Activated CD8-positive, alpha-beta memory T cell treated with anti-CD3 and anti-CD28 coated beads, Interleukin-2, amount 10 ng/mL, durations not matched to agents 7 days and 5 days (primary cell): ENCODE measurements around the gene PLEKHN1. TPM values are rescaled to one million over a fixed set of nuclear protein-coding genes. Genes with fewer than 3 reads are reported as not detected.
"Not testable (repeated sequence)": the region's sequence is repeated elsewhere in the genome, so short reads cannot be mapped to it uniquely, and the experiment has no call there.

ENCODE experiments used
- ATAC-seq: fragments of 150-1000 bp; cut with Tn5 transposase; one replicate; pipeline ENCODE4 v1.10.0; 2021; ENCODE audit warnings: moderate library complexity
- CTCF ChIA-PET: fragments of 350-600 bp; sonication (Branson Sonifier 250); formaldehyde crosslinking; loops from one replicate; lab custom pipeline; 2021; ENCODE audit warnings: antibody characterized with exemption; lab: Charles Lee
- DNase-seq: peaks from one replicate; pipeline ENCODE4 v3.0.0-alpha.2; 2020
- H3K27ac Mint-ChIP-seq: one replicate; pipeline ENCODE4 v1.8.0; 2021; ENCODE audit warnings: mild to moderate bottlenecking, mixed read lengths
- H3K27me3 Mint-ChIP-seq: one replicate; pipeline ENCODE4 v1.8.0; 2021; ENCODE audit warnings: mixed read lengths
- H3K36me3 Mint-ChIP-seq: one replicate; pipeline ENCODE4 v1.8.0; 2021; ENCODE audit warnings: mild to moderate bottlenecking, mixed read lengths
- H3K4me1 Mint-ChIP-seq: one replicate; pipeline ENCODE4 v1.8.0; 2021; ENCODE audit warnings: mixed read lengths
- H3K4me3 Mint-ChIP-seq: one replicate; pipeline ENCODE4 v1.8.0; 2021; ENCODE audit warnings: mild to moderate bottlenecking, moderate library complexity, mixed read lengths
- H3K9me3 Mint-ChIP-seq: one replicate; pipeline ENCODE4 v1.8.0; 2022; ENCODE audit warnings: low read depth, mixed read lengths
- total RNA-seq, 2 experiments: library from RNA; stranded (reverse); gene quantifications; one replicate each; pipeline ENCODE4 v1.2.3, GENCODE V29; 2021

PLEKHN1 gene
- total RNA-seq, 2 experiments from 2014 or later = 3.3 to 3.9 TPM

GRCh38 chr1:981491-981954 is 15.2 kb downstream of the PLEKHN1 start:
- peaks cover 27% of the 10 kb centered on the region for H3K27me3 Mint-ChIP-seq
- no peak overlapping the region for H3K27ac Mint-ChIP-seq
- peaks cover 3% of the 10 kb centered on the region for H3K4me1 Mint-ChIP-seq
- no peaks in the 10 kb centered on the region for H3K36me3 Mint-ChIP-seq
- DNase-seq (no peak), ATAC-seq (no peak)
- no peaks in the 10 kb centered on the region for H3K9me3 Mint-ChIP-seq
- CTCF ChIA-PET = interaction anchor here (0.9 to 6.9 kb wide), 5 partner anchors 10 to 83 kb away, joined by 3 to 73 read pairs (median 4); partner anchors contain the start of gene HES4
- no peak overlapping the region for H3K4me3 Mint-ChIP-seq

GRCh38 chr1:981955-982558 is 15.8 kb downstream of the PLEKHN1 start, which contains the start of gene PERM1:
TSS of gene PERM1 (minus strand) at chr1:982093. CDS start at chr1:981029, 1,064 bp downstream.
- no peaks in the 10 kb centered on the region for H3K36me3 Mint-ChIP-seq
- no peak within 1 kb of the TSS for H3K27ac Mint-ChIP-seq
- peaks cover 3% of the 10 kb centered on the region for H3K4me1 Mint-ChIP-seq
- CTCF ChIA-PET = interaction anchor here (1.0 to 6.9 kb wide), 8 partner anchors 13 to 82 kb away, joined by 3 to 73 read pairs (median 8); partner anchors contain the start of genes AGRN, HES4 and ISG15
- H3K9me3 Mint-ChIP-seq = no peaks in the 10 kb centered on the region
- no peak within 1 kb of the TSS for H3K4me3 Mint-ChIP-seq
- DNase-seq = no peak
- no peak for ATAC-seq
- H3K27me3 Mint-ChIP-seq = peaks cover 30% of the 10 kb centered on the region

DNA sequence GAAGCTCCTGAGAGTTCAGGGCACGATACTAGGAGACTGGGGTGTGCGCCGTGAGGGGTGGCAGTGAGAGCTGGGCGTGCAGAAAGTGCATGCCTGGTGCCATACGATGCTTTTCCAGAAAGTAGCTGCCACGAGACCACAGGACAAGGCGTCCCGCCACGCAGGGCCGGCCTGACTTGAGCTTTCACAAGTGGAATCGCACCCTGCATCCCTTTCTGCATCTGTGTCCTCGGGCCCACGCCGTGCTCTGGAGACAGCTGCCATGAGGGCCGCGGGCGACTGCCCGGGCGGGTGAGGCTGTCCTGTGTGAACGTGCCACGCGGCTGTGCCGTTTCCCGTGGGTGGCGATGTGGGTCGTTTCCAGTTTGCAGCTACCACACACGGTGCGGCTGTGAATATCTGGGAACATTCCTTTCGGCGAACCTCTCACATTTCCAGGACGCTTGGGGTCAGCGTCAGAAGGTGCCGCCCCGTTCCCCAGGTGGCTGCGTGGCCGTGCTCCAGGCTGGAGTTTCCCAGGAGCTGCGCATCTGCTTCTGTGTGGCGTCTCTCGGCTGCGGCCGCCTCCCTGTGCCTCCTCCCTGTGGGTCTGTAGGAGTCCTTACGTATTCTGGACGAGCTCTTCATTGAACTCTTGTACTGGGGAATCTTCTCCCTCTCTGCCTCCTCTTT is 16.6 kb downstream of the PLEKHN1 start:
- CTCF ChIA-PET = interaction anchor here (0.9 to 6.9 kb wide), 14 partner anchors 9 to 139 kb away, joined by 3 to 73 read pairs (median 7); partner anchors contain the start of genes AGRN, HES4, ISG15 and PLEKHN1
- Mint-ChIP-seq H3K27me3 (peaks cover 33% of the 10 kb centered on the region), H3K9me3 (no peaks in the 10 kb centered on the region), H3K4me3 (no peak overlapping the region), H3K4me1 (peaks cover 3% of the 10 kb centered on the region), H3K36me3 (no peaks in the 10 kb centered on the region), H3K27ac (no peak overlapping the region)
- ATAC-seq (no peak), DNase-seq (no peak)

- ATAC-seq (peak; percentile 74), DNase-seq (peak; percentile 69)
- peaks cover 43% of the 10 kb centered on the region for H3K27me3 Mint-ChIP-seq
- no peak overlapping the region for H3K4me3 Mint-ChIP-seq
- H3K9me3 Mint-ChIP-seq = no peaks in the 10 kb centered on the region
- no peak overlapping the region for H3K27ac Mint-ChIP-seq
- CTCF ChIA-PET = interaction anchor here (0.6 to 6.9 kb wide), 24 partner anchors 8 to 308 kb away, joined by 3 to 73 read pairs (median 5); partner anchors contain the start of genes AGRN, C1orf159, HES4 and ISG15
- H3K36me3 Mint-ChIP-seq = no peaks in the 10 kb centered on the region
- H3K4me1 Mint-ChIP-seq = no peaks in the 10 kb centered on the region
These were observed 17.7 kb downstream of the PLEKHN1 start for GRCh38 chr1:983798-984475.

DNA sequence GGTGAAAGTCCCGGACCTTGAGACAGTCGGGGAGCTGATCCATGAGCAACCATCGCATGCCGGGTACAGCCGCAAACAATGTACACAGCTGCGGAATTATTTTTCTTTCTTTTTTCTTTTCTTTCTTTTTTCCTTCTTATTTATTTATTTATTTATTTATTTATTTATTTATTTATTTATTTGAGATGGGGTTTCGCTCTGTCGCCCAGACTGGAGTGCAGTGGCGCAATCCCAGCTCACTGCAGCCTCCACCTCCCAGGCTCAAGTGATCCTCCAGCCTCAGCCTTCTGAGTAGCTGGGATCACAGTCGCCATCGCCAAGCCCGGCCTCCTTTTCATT is 18.2 kb downstream of the PLEKHN1 start:
- Mint-ChIP-seq H3K4me1 (no peaks in the 10 kb centered on the region), H3K36me3 (no peaks in the 10 kb centered on the region), H3K9me3 (no peaks in the 10 kb centered on the region), H3K27me3 (peaks cover 48% of the 10 kb centered on the region), H3K27ac (no peak overlapping the region), H3K4me3 (no peak overlapping the region)
- ATAC-seq (no peak), DNase-seq (no peak)
- CTCF ChIA-PET = interaction anchor here (0.6 to 6.9 kb wide), 21 partner anchors 8 to 307 kb away, joined by 3 to 73 read pairs (median 5); partner anchors contain the start of genes AGRN, C1orf159, HES4 and ISG15

GRCh38 chr1:985126-985525 is 18.8 kb downstream of the PLEKHN1 start:
- H3K4me1 Mint-ChIP-seq = no peaks in the 10 kb centered on the region
- no peaks in the 10 kb centered on the region for H3K9me3 Mint-ChIP-seq
- DNase-seq (no peak), ATAC-seq (no peak)
- H3K4me3 Mint-ChIP-seq = no peak overlapping the region
- H3K27ac Mint-ChIP-seq = no peak overlapping the region
- H3K36me3 Mint-ChIP-seq = no peaks in the 10 kb centered on the region
- CTCF ChIA-PET = interaction anchor here (0.8 to 6.9 kb wide), 12 partner anchors 9 to 307 kb away, joined by 3 to 73 read pairs (median 5); partner anchors contain the start of genes HES4, ISG15 and PLEKHN1
- H3K27me3 Mint-ChIP-seq = peaks cover 54% of the 10 kb centered on the region

DNA sequence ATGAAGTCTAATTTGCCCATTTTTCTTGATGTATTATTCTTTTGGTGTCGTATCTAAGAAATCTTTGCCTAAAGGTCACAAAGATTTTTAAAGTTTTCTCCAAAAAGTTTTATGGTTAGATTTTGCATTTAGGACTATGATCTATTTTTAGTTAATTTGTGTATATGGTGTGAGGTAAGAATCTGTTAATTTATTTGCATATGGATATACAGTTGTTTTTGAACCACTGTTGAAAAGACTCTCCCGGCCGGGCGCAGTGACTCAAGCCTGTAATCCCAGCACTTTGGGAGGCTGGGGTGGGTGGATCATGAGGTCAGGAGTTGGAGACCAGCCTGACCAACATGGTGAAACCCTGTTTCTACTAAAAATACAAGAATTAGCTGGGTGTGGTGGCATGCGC is 21.8 kb downstream of the PLEKHN1 start:
- peaks cover 18% of the 10 kb centered on the region for H3K4me1 Mint-ChIP-seq
- not testable (repeated sequence) for ATAC-seq, H3K9me3 Mint-ChIP-seq, H3K4me3 Mint-ChIP-seq, H3K27ac Mint-ChIP-seq, H3K36me3 Mint-ChIP-seq, DNase-seq
- peaks cover 60% of the 10 kb centered on the region for H3K27me3 Mint-ChIP-seq
- CTCF ChIA-PET = interaction anchor here (1.5 kb wide), 1 partner anchor 76 kb away, joined by 4 read pairs; no protein-coding TSS in a partner anchor

DNA sequence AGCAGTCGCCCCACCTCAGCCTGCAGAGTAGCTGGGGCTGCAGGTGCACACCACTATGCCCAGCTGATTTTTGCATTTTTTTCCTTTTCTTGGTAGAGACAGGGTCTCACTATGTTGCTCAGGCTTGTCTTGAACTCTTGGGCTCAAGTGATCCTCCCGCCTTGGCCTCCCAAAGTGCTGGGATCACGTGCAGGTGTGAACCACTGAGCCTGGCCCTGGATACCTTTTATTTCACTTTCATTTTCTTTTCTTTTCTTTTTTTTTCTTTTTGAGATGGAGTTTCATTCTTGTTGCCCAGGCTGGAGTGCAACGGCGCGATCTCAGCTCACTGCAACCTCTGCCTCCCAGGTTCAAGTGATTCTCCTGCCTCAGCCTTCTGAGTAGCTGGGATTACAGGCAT is 25.0 kb downstream of the PLEKHN1 start:
- not testable (repeated sequence) for H3K36me3 Mint-ChIP-seq, H3K9me3 Mint-ChIP-seq, ATAC-seq, H3K27ac Mint-ChIP-seq, H3K4me3 Mint-ChIP-seq, DNase-seq
- Mint-ChIP-seq H3K27me3 (peaks cover 60% of the 10 kb centered on the region), H3K4me1 (peaks cover 21% of the 10 kb centered on the region)
- CTCF ChIA-PET = interaction anchor here (1.4 to 3.1 kb wide), 3 partner anchors 11 to 72 kb away, joined by 3 to 16 read pairs (median 8); no protein-coding TSS in a partner anchor

DNA sequence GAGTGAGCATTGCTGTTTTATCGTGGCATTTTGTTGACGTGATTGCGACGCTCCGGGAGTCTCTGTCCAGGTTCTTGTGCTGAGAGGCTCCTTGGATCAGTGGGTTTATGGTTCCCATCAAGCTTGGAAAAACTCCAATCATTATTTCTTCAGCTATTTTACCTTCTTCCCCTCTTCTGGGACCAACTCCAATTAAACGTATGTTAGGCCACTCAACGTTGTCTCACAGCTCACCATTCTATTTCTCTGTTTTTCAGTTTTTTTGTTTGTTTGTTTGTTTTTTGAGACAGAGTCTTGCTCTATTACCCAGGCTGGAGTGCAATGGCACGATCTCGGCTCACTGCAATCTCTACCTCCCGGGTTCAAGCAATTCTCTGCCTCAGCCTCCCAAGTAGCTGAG is 25.6 kb downstream of the PLEKHN1 start:
- Mint-ChIP-seq H3K36me3 (peaks cover 6% of the 10 kb centered on the region), H3K9me3 (peaks cover 5% of the 10 kb centered on the region), H3K4me1 (peaks cover 21% of the 10 kb centered on the region), H3K27me3 (peaks cover 56% of the 10 kb centered on the region), H3K27ac (peak overlapping the region; percentile 15), H3K4me3 (no peak overlapping the region)
- DNase-seq (no peak), ATAC-seq (no peak)
- CTCF ChIA-PET = interaction anchor here (1.2 to 3.1 kb wide), 6 partner anchors 8 to 87 kb away, joined by 3 to 16 read pairs (median 7); no protein-coding TSS in a partner anchor

DNA sequence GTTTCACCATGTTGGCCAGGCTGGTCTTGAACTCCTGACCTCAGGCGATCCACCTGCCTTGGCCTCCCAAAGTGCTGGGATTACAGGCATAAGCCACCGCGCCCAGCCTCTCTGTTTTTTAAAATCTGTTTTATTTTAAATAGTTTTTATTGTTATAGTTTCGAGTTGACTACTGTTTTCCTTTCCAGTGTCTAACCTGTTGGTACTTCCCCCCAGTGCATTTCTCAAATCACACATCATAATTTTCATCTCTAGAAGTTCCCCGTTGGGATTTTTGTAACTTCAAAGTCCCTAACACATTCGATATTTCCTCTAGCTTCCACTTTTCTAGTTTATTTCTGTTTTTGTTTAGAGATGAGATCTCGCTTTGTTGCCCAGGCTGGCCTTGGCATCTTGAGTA is 26.1 kb downstream of the PLEKHN1 start:
- H3K27me3 Mint-ChIP-seq = peaks cover 61% of the 10 kb centered on the region
- peak; percentile 39 for ATAC-seq
- H3K4me1 Mint-ChIP-seq = peaks cover 21% of the 10 kb centered on the region
- CTCF ChIA-PET = interaction anchor here (1.2 to 3.1 kb wide), 6 partner anchors 9 to 87 kb away, joined by 3 to 16 read pairs (median 7); no protein-coding TSS in a partner anchor
- H3K27ac Mint-ChIP-seq = no peak overlapping the region
- no peak overlapping the region for H3K4me3 Mint-ChIP-seq
- peaks cover 5% of the 10 kb centered on the region for H3K9me3 Mint-ChIP-seq
- DNase-seq = no peak
- peaks cover 6% of the 10 kb centered on the region for H3K36me3 Mint-ChIP-seq

- ATAC-seq (no peak), DNase-seq (no peak)
- CTCF ChIA-PET = interaction anchor here (0.7 to 3.1 kb wide), 6 partner anchors 9 to 65 kb away, joined by 3 to 16 read pairs (median 5); partner anchors contain the start of gene NOC2L
- Mint-ChIP-seq H3K27me3 (peaks cover 56% of the 10 kb centered on the region), H3K4me1 (peaks cover 21% of the 10 kb centered on the region), H3K4me3 (no peak overlapping the region), H3K9me3 (peaks cover 5% of the 10 kb centered on the region), H3K27ac (no peak overlapping the region), H3K36me3 (peaks cover 6% of the 10 kb centered on the region)
These were observed 27.2 kb downstream of the PLEKHN1 start for GRCh38 chr1:993379-993995.

GRCh38 chr1:994546-994945 is 28.3 kb downstream of the PLEKHN1 start:
- not testable (repeated sequence) for DNase-seq, H3K4me3 Mint-ChIP-seq, ATAC-seq, H3K9me3 Mint-ChIP-seq, H3K36me3 Mint-ChIP-seq, H3K27ac Mint-ChIP-seq
- H3K27me3 Mint-ChIP-seq = peaks cover 48% of the 10 kb centered on the region
- peaks cover 21% of the 10 kb centered on the region for H3K4me1 Mint-ChIP-seq
- CTCF ChIA-PET = interaction anchor here (1.5 to 1.8 kb wide), 4 partner anchors 10 to 35 kb away, joined by 3 to 6 read pairs (median 5); partner anchors contain the start of genes NOC2L and PERM1
